Measurements from ENCODE around the gene TWF2.

DNA sequence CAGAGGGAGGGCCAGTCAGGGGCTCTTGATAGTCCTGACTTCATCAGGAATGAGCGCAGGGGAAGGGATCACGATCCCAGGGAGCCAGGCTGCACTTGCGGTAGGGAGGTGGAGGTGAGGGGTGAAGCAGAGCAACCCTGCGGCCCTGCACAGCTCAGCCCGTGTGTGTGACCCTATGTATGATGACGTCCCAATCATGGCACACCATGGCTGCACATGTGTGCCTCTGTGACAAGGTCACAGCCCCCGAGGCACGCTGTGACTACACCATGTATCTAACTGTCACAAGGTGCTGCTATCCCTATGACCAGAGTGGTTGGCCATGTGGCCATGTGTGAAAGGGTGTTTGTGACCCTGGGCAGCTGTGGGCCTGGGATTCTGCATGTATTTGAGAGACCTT lies 54.3 kb downstream of the TWF2 start:
- TF ChIP-seq, protein P1, sequence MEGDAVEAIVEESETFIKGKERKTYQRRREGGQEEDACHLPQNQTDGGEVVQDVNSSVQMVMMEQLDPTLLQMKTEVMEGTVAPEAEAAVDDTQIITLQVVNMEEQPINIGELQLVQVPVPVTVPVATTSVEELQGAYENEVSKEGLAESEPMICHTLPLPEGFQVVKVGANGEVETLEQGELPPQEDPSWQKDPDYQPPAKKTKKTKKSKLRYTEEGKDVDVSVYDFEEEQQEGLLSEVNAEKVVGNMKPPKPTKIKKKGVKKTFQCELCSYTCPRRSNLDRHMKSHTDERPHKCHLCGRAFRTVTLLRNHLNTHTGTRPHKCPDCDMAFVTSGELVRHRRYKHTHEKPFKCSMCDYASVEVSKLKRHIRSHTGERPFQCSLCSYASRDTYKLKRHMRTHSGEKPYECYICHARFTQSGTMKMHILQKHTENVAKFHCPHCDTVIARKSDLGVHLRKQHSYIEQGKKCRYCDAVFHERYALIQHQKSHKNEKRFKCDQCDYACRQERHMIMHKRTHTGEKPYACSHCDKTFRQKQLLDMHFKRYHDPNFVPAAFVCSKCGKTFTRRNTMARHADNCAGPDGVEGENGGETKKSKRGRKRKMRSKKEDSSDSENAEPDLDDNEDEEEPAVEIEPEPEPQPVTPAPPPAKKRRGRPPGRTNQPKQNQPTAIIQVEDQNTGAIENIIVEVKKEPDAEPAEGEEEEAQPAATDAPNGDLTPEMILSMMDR (IDR thresholded peaks at IDR 0.05; ENCODE audit: low read depth, low read length) = no peak
- TF ChIP-seq, protein P2, sequence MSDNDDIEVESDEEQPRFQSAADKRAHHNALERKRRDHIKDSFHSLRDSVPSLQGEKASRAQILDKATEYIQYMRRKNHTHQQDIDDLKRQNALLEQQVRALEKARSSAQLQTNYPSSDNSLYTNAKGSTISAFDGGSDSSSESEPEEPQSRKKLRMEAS (IDR thresholded peaks at IDR 0.05; ENCODE audit: low read depth, low read length) = no peak
- no peak for TF ChIP-seq POLR2A (IDR thresholded peaks at IDR 0.05; ENCODE audit: extremely low read depth, insufficient read length)

Measured in NB4 (cell line).